Caco-2 (cell line): Measurements from ENCODE around the gene ZNF473. TPM values are rescaled to one million over a fixed set of nuclear protein-coding genes. Genes with fewer than 3 reads are reported as not detected.

Experiments used
- BruUV-seq: library from RNA; stranded (reverse); fragments of 400-500 nt; replicated peaks from 2 replicates; lab custom pipeline; 2021; lab: Mats Ljungman, UMichigan
- CTCF ChIA-PET: fragments of 300-600 bp; sonication (Branson Sonifier 250); formaldehyde crosslinking; loops from one replicate; lab custom pipeline; 2022; ENCODE audit warnings: antibody characterized with exemption; lab: Charles Lee
- POLR2A ChIA-PET: fragments of 300-600 bp; sonication (Branson Sonifier 250); formaldehyde crosslinking; loops from one replicate; lab custom pipeline; 2022; ENCODE audit warnings: antibody characterized with exemption; lab: Charles Lee
- DNase-seq, 2 experiments: peaks; one replicate each; pipeline versions ENCODE4 v3.0.0 to v3.0.0-alpha.2; 2020 to 2022
- H3K27me3 ChIP-seq: replicated peaks from 2 replicates; pipeline ENCODE4 v1.6.0; 2011; ENCODE audit warnings: low read length; ENCODE audit not compliant: control insufficient read depth, insufficient read depth
- H3K36me3 ChIP-seq: 2 replicates; pipeline ENCODE4 v1.5.1; 2011; ENCODE audit warnings: low read length; ENCODE audit not compliant: control insufficient read depth, insufficient read depth
- H3K4me1 ChIP-seq: fragments of 250-450 bp; sonication (Bioruptor Pico); 2 replicates; pipeline ENCODE4 v1.5.1; 2020; ENCODE audit warnings: mild to moderate bottlenecking
- H3K4me3 ChIP-seq: 2 replicates; pipeline ENCODE4 v1.5.1; 2011; ENCODE audit warnings: low read depth, mild to moderate bottlenecking, control low read depth, low read length
- H3K9me3 ChIP-seq: fragments of 250-450 bp; sonication (Bioruptor Pico); 2 replicates; pipeline ENCODE4 v1.5.1; 2020; ENCODE audit warnings: mild to moderate bottlenecking, moderate library complexity
- H3K27ac Mint-ChIP-seq: one replicate; pipeline ENCODE4 v1.8.0; 2022; ENCODE audit warnings: mixed read lengths; ENCODE audit not compliant: unreplicated experiment
- H3K27me3 Mint-ChIP-seq: one replicate; pipeline ENCODE4 v1.8.0; 2022; ENCODE audit warnings: mixed read lengths; ENCODE audit not compliant: insufficient read depth, unreplicated experiment
- H3K36me3 Mint-ChIP-seq: one replicate; pipeline ENCODE4 v1.8.0; 2022; ENCODE audit warnings: mild to moderate bottlenecking, mixed read lengths; ENCODE audit not compliant: insufficient read depth, unreplicated experiment
- H3K4me1 Mint-ChIP-seq: one replicate; pipeline ENCODE4 v1.8.0; 2022; ENCODE audit warnings: low read depth, mixed read lengths; ENCODE audit not compliant: unreplicated experiment
- H3K4me3 Mint-ChIP-seq: one replicate; pipeline ENCODE4 v1.8.0; 2022; ENCODE audit warnings: mild to moderate bottlenecking, moderate library complexity, mixed read lengths; ENCODE audit not compliant: unreplicated experiment
- H3K9me3 Mint-ChIP-seq: one replicate; pipeline ENCODE4 v1.8.0; 2022; ENCODE audit warnings: mixed read lengths; ENCODE audit not compliant: unreplicated experiment
- intact Hi-C: fragments of 100-400 bp; cut with micrococcal nuclease; formaldehyde crosslinking; loops from one replicate; pipeline ENCODE4 v1.10.0; 2022; ENCODE audit not compliant: unreplicated experiment
- total RNA-seq: library from RNA; stranded (reverse); gene quantifications from 2 replicates; pipeline ENCODE4 v1.2.3, GENCODE V29; 2022
- TF ChIP-seq, protein P1 (sequence below), 2 experiments: fragments of 200-600 bp in 1 of 2; IDR thresholded peaks; 1 replicate in 1 of 2; 2 replicates in 1 of 2; pipeline versions ENCODE4 v1.5.1 to v1.8.0; 2011 to 2022; ENCODE audit warnings: antibody characterized with exemption in 1 of 2, control low read depth in 1 of 2, inconsistent platforms in 1 of 2, low read depth in 1 of 2, low read length in 1 of 2, mild to moderate bottlenecking in 1 of 2, moderate library complexity in 1 of 2; ENCODE audit not compliant: insufficient read depth in 1 of 2, severe bottlenecking in 1 of 2, unreplicated experiment in 1 of 2

Gene ZNF473
- total RNA-seq, 1 experiment from 2014 or later, result 22.3 TPM

DNA sequence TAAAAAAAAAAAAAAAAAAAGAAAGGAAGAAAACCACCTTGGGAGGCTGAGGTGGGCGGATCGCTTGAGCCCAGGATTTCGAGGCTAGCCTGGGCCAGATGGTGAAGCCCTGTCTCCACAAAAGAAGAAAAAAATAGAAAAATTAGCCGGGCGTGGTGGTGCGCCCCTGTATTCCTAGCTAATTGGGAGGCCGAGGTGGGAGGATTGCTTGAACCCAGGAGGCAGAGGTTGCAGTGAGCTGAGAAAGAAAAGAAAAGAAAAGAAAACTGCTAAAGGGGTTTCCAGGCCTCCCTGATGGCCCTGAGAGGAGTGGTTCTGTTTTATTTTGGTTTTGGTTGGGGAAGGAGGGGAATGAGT lies 723 bp downstream of the ZNF473 start:
- Mint-ChIP-seq H3K27ac (peak overlapping the region; percentile 99), H3K4me1 (no peaks in the 10 kb centered on the region), H3K27me3 (no peaks in the 10 kb centered on the region), H3K9me3 (no peaks in the 10 kb centered on the region), H3K36me3 (peaks cover 47% of the 10 kb centered on the region), H3K4me3 (peak overlapping the region; percentile 94)
- H3K27me3 ChIP-seq, result no peaks in the 10 kb centered on the region
- TF ChIP-seq, protein P1, sequence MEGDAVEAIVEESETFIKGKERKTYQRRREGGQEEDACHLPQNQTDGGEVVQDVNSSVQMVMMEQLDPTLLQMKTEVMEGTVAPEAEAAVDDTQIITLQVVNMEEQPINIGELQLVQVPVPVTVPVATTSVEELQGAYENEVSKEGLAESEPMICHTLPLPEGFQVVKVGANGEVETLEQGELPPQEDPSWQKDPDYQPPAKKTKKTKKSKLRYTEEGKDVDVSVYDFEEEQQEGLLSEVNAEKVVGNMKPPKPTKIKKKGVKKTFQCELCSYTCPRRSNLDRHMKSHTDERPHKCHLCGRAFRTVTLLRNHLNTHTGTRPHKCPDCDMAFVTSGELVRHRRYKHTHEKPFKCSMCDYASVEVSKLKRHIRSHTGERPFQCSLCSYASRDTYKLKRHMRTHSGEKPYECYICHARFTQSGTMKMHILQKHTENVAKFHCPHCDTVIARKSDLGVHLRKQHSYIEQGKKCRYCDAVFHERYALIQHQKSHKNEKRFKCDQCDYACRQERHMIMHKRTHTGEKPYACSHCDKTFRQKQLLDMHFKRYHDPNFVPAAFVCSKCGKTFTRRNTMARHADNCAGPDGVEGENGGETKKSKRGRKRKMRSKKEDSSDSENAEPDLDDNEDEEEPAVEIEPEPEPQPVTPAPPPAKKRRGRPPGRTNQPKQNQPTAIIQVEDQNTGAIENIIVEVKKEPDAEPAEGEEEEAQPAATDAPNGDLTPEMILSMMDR (IDR thresholded peaks at IDR 0.05; ENCODE audit: insufficient read depth in 1 of 2, low read depth in 1 of 2, low read length in 1 of 2, severe bottlenecking in 1 of 2, unreplicated experiment in 1 of 2), result no peak
- BruUV-seq, result no TSS peak
- intact Hi-C loops, result no loop called here
- ChIA-PET CTCF (no interaction called here), POLR2A (interaction anchor here (1.0 kb wide), 1 partner anchor 98 kb away, joined by 5 read pairs; the partner anchor contains the start of gene ATF5)
- H3K9me3 ChIP-seq, result no peaks in the 10 kb centered on the region
- peaks cover 2% of the 10 kb centered on the region; the same call in 1 of the 2 replicates for H3K36me3 ChIP-seq
- DNase-seq, result no peak
- H3K4me1 ChIP-seq, result no peaks in the 10 kb centered on the region
- H3K4me3 ChIP-seq, result peak overlapping the region; percentile 100

GRCh38 chr19:50030225-50030624 lies 4.4 kb downstream of the ZNF473 start:
- ChIA-PET POLR2A (no interaction called here), CTCF (no interaction called here)
- Mint-ChIP-seq H3K9me3 (no peaks in the 10 kb centered on the region), H3K36me3 (peaks cover 46% of the 10 kb centered on the region), H3K4me3 (no peak overlapping the region), H3K27ac (no peak overlapping the region), H3K4me1 (no peaks in the 10 kb centered on the region), H3K27me3 (no peaks in the 10 kb centered on the region)
- no peaks in the 10 kb centered on the region for H3K27me3 ChIP-seq
- H3K4me1 ChIP-seq, result no peaks in the 10 kb centered on the region
- H3K4me3 ChIP-seq, result no peak overlapping the region
- intact Hi-C loops, result no loop called here
- TF ChIP-seq, protein P1 (IDR thresholded peaks at IDR 0.05; ENCODE audit: insufficient read depth in 1 of 2, low read depth in 1 of 2, low read length in 1 of 2, severe bottlenecking in 1 of 2, unreplicated experiment in 1 of 2), result no peak
- H3K36me3 ChIP-seq, result peaks cover 3% of the 10 kb centered on the region
- H3K9me3 ChIP-seq, result no peaks in the 10 kb centered on the region
- no peak for DNase-seq
- no TSS peak for BruUV-seq

DNA sequence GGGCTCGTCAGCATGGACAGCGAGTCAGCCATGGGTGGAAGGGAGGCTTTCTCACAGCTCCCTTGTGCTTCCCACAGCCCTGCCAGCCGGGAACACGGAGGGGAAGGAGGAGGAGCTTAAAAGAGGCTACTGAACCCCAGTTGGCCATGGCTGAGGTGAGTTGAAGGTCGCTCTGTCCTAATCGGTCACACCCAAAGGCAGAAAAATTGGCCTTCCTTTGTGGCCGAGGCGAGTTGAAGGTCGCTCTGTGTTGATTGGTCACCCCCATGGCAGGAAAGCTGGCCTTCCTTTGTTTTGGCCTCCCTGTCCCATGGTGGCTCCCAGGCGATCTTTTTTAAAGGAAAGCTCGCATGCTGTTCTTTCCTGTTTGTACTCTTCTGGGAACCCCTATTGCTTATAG lies 5.1 kb downstream of the ZNF473 start:
- intact Hi-C loops, result no loop called here
- Mint-ChIP-seq H3K9me3 (no peaks in the 10 kb centered on the region), H3K27me3 (no peaks in the 10 kb centered on the region), H3K36me3 (peaks cover 38% of the 10 kb centered on the region), H3K4me1 (no peaks in the 10 kb centered on the region), H3K4me3 (no peak overlapping the region), H3K27ac (no peak overlapping the region)
- Histone ChIP-seq H3K36me3 (peaks cover 3% of the 10 kb centered on the region), H3K4me3 (no peak overlapping the region), H3K9me3 (no peaks in the 10 kb centered on the region), H3K27me3 (no peaks in the 10 kb centered on the region), H3K4me1 (no peaks in the 10 kb centered on the region)
- POLR2A ChIA-PET, result no interaction called here
- no peak for DNase-seq
- TF ChIP-seq, protein P1 (IDR thresholded peaks at IDR 0.05; ENCODE audit: insufficient read depth in 1 of 2, low read depth in 1 of 2, low read length in 1 of 2, severe bottlenecking in 1 of 2, unreplicated experiment in 1 of 2), result no peak
- BruUV-seq, result no TSS peak
- CTCF ChIA-PET, result no interaction called here
